PFSK-1 (cell line): Measurements from ENCODE around the gene BAIAP2L1.

Experiments used
- POLR2AphosphoS5 ChIP-seq: IDR thresholded peaks from 2 replicates; pipeline ENCODE4 v1.6.1; 2012; ENCODE audit warnings: low read depth, mild to moderate bottlenecking, control low read depth, low read length, moderate library complexity
- REST ChIP-seq, 2 experiments: IDR thresholded peaks; 2 replicates each; pipeline versions ENCODE4 v1.6.1 to v1.8.0; 2011 to 2012; ENCODE audit warnings: low read depth in 2 of 2, low read length in 2 of 2, control low read depth in 1 of 2, inconsistent platforms in 1 of 2, mild to moderate bottlenecking in 1 of 2, moderate library complexity in 1 of 2; ENCODE audit not compliant: insufficient read depth in 1 of 2
- SIN3A ChIP-seq: IDR thresholded peaks from 2 replicates; pipeline ENCODE4 v1.6.1; 2012; ENCODE audit warnings: mild to moderate bottlenecking, low read length, moderate library complexity, borderline replicate concordance; ENCODE audit not compliant: insufficient read depth
- TAF1 ChIP-seq: IDR thresholded peaks from 2 replicates; pipeline ENCODE4 v1.6.1; 2012; ENCODE audit warnings: low read length, control low read depth, borderline replicate concordance; ENCODE audit not compliant: insufficient read depth

GRCh38 chr7:98254951-98255610, 145.8 kb downstream of the BAIAP2L1 start:
- TF ChIP-seq POLR2AphosphoS5: no peak
- TF ChIP-seq TAF1: no peak
- TF ChIP-seq SIN3A: no peak
- no peak for TF ChIP-seq REST (IDR thresholded peaks at IDR 0.05; ENCODE audit: insufficient read depth in 1 of 2, low read depth in 2 of 2, low read length in 2 of 2)
